Hematopoietic multipotent progenitor cell treated with erythropoietin and hydrocortisone succinate and interleukin-3 and kit ligand, for 8 days (in vitro differentiated cells): ENCODE results near the gene ASTN2.
"Not testable (repeated sequence)": the region's sequence is repeated elsewhere in the genome, so short reads cannot be mapped to it uniquely, and the experiment has no call there.

Experiments used
- DNase-seq: peaks from one replicate; pipeline ENCODE4 v3.0.0-alpha.2; 2015

Gene ASTN2

DNA sequence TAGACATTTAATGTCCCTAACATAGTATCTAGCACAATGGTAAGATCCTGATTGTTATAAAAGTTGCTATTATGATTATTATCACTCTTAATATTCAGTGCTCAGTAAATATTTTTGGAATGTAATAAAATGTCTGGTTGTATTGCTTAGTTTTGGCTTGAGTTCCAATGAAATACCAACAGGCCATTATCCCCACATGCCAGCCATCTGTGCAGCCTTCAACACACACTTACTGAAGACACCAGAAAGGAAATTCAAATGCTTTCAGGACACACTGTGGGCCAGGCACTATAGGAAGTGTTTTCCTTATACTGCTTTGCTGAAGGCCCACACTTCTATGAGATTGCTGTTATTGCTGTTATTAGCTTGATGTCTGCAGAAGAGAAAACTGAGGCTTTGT is 570.2 kb downstream of the ASTN2 start:
- DNase-seq = no peak

DNA sequence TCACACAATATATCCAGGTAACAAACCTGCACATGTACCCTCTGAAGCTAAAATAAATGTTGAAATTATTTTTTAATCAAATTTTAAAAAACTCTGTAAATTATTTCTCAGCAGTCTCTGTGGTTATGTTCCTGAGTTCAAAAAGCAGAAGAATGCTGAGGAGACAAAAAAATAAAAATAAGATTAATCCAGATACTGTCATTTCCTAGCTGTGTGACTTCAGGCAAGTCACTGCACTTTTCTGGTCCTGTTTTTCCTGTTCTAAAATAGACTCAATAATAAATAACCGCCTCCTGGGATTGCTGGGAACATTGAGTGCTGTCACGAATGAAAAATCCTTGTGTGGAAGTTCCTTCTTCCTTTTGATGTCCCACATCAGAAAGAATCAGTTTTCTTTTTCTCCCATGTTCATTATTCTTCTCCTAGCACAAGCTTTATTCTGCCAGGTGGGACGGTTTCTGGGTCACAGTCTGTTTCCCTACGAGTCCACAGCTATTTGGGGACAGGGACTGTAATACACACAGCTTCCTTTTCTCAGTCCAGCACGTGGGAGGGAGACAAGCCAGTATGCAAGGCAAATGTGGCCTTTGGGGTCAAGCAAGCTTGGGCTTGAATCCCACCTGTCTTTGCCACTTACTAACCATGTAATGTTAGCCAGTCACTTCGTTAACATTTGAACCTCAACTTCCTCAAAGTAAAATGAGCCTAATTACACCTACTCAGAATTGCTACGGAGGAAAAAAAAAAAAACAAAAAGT is 570.8 kb downstream of the ASTN2 start:
- DNase-seq = no peak

DNA sequence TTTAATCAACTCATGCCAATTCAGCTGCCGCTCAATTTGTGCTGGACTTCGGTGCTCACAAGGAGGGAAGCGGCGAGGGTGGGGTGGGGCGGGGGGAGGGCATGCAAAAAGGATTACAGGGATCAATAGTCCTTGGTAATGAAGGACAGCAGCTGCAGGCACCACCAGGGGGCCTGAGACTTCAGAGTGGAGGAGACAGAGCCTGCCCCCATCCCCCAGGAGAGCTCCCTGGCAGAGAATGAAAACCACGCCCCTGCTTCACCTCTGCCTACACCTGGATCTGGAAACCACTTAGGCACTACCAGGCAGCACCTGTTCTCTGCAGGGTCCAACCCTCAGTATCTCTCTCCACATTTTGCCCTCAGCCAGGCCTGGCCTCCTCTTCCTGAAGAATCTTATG is 572.2 kb downstream of the ASTN2 start:
- no peak for DNase-seq

- DNase-seq = not testable (repeated sequence)
Observed at GRCh38 chr9:116838468-116838867, 576.4 kb downstream of the ASTN2 start.

DNA sequence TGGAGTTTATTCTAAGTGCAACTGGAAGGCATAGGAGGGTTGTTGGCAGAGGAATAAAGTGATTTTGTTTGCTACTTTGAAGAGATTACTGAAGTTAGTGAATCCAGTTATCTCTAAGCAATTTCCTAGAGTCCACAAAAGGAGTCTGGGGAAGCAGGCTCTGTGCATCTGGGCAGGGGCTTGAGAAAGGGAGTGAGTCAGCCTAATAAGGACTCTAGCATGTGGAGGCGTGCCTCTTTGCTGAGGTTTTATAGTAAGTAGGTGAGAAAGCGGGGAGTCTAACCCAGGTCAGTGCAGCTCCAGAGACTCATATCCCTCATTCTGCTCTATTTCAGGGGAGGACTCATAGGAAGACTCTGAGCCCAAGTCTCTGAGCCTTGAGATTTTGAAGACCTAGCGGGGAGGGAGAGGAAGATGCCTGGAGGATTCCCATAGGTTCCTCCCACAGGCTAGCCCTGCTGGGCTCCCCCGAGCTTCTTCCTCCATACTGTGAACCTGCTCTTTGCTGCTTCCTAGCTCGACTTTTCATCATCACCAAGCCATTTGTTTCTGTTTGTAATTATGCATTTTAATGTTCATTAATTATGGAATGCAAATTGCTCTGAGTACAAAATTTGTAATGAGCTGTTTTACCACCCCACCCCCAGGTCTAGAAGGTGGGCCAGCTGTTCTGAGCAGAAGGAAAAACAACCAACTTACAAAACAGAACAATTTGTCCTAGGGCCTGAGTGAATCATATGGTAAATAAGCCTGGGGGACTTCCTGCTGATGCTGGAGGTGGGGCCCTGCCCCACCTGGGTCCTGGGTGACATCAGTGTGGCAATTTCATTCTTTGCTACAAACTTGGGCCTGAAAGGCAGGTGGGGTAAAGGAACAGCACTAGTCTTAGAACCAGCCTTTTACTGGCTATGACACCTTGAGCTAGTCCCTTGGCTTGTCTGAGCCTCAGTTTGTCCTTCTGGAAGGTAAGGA is 577.6 kb downstream of the ASTN2 start:
- no peak for DNase-seq

GRCh38 chr9:116830321-116830720 is 584.5 kb downstream of the ASTN2 start:
- not testable (repeated sequence) for DNase-seq

GRCh38 chr9:116821633-116822229 is 593.1 kb downstream of the ASTN2 start:
- DNase-seq = no peak

- DNase-seq = no peak
Observed at GRCh38 chr9:116819116-116819515, 595.7 kb downstream of the ASTN2 start.

DNA sequence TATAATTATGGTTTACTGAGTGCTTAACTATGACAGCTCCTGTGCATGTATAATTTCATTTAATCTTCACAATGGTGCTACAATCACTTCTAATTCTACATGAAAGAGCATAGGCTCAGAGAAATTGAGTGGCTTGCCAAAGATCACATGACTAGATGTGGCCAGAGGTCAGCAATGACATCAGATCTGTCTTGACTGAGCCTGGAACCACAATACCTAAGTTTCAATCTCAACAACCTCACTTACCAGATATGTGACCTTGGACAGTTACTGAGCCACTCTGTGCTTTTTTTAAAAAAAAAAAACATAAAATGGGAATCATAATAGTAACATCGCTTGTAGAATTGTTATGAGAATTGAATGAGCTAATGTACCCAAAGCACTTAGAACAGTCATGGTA is 597.1 kb downstream of the ASTN2 start:
- no peak for DNase-seq

DNA sequence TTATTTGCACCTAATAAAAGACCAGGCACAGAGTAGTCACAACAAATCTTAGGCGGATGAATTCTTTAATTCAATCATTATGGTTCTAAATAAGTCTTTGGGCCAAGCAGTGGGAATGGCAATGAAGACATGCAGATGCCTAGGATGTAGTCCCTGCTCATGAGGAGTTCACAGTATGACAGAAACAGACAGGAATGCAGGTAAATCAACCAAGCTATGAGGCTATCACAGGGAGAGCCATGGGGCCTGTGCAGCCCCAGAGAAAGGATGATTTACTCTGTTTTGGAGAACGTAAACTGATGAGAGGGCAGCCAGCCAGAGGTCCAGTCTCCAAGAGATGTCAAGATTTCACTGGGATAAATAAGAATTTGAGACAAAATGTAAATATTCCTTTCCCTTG is 598.4 kb downstream of the ASTN2 start:
- DNase-seq = no peak

GRCh38 chr9:116815835-116816234 is 599.0 kb downstream of the ASTN2 start:
- no peak for DNase-seq

DNA sequence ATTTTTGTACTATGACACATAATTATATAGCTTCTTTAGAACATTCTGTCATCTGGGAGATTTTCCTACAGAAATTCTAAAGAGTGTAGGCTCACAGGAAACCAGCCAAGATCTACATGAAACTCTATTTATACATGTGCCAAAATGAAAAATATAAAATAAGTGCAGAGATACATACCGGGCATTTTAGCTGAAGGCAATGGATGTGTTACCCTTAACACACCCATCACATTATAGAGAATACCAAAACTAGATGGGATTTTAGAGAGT is 601.9 kb downstream of the ASTN2 start:
- DNase-seq = no peak

DNA sequence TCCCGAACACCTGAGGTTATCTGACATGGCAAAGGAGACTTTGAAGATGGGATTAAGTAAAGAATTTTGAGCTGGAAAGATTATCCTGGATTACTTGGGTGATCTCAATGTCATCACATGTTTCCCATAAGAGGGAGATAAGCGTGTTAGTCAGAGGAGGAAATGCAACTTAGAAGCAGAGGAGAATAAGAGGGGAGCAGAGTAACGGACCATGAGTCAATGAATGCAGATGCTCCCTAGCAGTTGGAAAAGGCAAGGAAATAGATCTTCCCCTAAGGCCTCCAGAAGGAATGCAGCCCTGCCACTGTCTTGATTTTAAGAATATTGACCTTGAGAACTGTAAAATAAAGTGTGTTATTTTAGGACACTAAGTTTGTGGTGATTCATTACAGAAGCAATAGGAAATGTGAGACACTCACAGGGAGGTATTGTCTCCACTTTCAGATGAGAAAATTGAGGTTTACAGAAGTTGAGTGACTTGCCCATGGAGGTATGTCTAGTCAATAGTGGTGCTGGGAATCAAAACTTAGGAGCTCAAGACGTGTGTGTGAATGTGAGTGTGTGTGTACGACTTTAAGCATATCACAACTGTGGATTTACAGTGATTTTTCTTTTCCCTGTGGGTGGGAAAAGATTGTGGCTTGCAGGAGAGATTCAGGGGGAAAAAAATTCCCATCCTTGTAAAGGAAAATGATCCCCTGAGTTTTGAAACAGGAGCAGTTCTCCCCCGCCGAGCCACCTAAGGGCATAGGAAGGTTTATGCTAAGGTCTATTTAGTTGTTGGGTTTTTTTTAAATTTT is 602.4 kb downstream of the ASTN2 start:
- DNase-seq = no peak

DNA sequence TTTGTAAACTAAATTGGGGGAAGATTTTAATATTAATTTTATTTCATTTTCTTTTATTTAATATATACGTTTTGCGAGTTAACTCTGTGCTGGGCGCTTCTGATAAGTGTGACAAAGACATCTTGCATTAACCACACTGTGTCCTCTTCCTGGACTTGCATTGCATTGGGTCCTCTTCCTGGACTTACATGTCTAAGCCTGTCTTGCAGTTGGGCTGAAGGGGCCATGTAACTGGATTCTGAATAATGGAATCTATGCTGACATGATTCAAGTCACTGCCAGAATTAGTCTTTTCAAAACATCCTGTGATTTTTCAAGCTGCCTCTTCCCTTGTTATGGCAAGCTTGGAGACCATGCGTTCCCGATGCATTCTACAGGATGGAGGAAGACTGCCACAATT is 605.2 kb downstream of the ASTN2 start:
- no peak for DNase-seq

DNA sequence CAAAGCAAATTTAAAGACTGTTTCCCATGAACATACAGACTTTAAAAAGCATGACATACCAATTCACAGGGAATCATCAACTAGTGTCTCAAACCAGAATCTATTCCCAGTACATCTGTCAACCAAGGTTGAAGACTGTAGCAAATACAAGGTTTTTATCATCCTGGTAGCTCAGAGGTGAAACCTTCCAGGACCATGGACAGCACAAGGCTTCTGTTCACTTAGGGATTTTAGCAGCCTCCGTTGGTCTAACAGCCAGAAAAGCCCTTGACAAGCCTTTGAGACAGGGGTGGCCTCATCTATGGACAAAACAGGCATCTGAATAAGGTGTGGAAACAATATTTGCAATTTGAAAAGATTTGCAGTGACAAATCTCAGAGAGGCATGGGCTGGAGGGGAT is 608.8 kb downstream of the ASTN2 start:
- no peak for DNase-seq

- DNase-seq = no peak
Observed at GRCh38 chr9:116800885-116801284, 614.0 kb downstream of the ASTN2 start.

DNA sequence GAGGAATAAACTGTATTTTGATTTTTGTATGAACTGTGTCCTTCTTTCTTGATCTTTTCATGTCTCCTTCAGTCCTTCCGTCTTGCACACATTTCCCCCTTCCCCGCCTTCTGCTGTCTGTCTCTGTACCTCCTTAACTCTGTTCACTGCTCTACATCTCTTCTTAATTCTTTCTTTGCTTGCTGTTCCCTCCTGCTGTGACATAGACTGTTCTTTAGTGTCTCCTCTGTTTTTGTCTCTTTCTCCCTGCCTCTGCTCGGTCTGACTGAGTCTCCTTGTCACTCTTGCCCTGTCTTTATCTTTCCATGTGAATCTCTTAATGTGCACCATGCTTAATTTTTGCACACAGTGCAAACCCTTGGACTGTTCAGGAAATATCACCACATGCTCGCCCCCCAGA is 614.8 kb downstream of the ASTN2 start:
- DNase-seq = no peak

DNA sequence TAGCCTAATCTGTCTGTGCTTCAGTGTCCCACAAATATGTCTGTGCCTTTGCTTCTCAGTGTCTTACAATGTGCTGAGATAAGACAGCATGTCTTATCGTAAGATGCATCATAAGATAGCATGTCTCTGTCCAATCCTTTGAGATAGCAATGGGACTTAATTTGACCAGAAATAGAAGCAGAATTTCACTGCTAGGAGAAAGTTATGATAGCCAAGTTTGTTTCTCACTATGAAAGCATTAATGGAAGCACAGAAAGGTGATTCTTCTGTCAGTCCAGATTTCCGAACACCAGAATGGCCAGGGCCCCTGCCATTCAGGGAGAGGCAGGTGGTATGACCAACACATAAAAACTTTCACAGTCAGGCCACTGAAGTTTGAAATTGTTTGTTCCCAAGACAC is 616.3 kb downstream of the ASTN2 start:
- no peak for DNase-seq

DNA sequence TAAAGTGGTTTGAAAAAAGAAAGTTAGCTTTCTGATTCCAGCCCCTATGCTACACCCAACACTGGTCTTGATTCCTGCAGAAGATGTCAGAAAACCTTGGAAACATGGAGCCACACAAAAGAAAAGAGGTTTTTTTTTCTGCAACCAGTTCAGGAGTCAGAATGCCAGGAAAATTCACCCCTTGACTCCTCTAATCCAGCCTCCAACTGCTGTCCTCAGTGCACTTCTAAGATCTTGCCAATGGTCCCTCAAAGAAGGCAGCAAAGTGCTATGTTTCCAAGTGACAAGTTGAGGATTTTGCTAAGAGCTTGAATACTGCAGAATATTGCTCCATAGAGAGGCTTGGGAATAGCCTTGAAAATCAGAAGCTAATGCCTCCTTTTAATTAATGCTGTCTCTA is 617.6 kb downstream of the ASTN2 start:
- DNase-seq = no peak

- DNase-seq = no peak
Observed at GRCh38 chr9:116796669-116797068, 618.2 kb downstream of the ASTN2 start.

DNA sequence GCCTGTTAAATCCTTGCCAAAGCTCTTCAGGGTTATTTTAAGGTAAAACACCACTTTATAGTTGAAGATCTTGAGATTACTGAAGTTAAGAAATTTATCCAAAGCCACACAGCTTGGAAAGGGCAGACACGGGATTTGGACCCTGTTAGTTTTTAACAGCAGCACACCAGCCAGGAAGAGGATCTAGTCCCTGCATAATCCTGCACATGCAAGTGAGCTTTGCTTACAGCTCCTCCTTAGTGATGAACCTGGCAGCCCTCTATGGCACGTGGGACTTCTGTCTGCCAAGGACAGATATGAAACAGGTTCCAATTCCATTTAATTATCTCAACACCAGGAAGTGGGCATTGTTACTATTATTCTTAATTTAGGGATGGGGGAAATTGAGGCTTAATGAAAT is 619.0 kb downstream of the ASTN2 start:
- no peak for DNase-seq

DNA sequence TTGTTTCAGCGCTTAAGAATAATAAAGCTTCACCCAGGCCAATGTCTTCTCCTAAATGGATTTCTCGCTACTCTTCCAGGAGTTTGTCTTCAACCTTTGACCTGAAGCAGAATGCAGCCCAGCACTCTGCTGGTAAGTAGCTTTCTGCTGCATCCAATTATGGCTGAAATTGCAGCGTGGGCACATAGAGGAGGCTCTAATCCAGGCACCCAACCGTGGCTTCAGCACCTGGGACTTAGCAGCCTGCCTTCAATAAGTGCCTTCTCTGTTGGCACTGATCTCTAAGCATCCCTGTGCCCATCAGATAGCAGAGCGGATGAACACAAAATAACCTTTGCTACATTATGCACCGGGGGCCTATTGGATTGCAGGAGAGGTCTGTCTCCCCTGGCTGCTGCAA is 622.6 kb downstream of the ASTN2 start:
- DNase-seq = no peak

GRCh38 chr9:116791326-116791725 is 623.5 kb downstream of the ASTN2 start:
- no peak for DNase-seq
